Measurements from ENCODE around the gene IP6K1.
"Not testable (repeated sequence)": the region's sequence is repeated elsewhere in the genome, so short reads cannot be mapped to it uniquely, and the experiment has no call there.

IP6K1 gene

GRCh38 chr3:49706456-49707112 lies 79.8 kb downstream of the IP6K1 start:
- no peak for DNase-seq

DNA sequence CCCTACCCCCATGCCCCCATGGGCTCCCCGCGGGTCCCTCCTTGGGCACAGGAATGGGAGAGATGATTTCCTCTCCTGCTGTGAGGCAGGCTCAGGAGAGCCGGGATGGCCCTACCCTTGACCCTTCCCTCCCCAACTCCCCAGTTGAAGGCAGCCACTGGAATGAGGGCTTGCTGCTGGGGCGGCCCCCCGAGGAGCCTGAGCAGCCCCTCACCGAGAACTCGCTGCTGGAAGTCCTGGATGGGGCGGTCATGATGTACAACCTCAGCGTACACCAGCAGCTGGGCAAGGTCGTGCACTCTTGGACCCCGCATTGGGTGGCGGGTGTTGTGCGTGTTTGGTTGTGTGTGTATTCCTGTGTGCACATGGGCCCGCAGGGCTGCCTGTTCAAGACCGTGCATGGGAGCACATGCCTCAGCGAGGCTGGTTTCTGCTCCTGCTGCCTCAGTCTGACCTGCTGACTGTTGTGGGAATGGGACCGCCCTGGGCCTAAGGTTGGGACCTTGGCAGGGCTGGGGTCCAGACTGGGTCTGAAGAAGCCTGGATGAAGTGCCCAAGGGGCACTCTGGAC lies 80.9 kb downstream of the IP6K1 start:
- DNase-seq: no peak

GRCh38 chr3:49704629-49705028 lies 81.7 kb downstream of the IP6K1 start:
- DNase-seq: no peak

DNA sequence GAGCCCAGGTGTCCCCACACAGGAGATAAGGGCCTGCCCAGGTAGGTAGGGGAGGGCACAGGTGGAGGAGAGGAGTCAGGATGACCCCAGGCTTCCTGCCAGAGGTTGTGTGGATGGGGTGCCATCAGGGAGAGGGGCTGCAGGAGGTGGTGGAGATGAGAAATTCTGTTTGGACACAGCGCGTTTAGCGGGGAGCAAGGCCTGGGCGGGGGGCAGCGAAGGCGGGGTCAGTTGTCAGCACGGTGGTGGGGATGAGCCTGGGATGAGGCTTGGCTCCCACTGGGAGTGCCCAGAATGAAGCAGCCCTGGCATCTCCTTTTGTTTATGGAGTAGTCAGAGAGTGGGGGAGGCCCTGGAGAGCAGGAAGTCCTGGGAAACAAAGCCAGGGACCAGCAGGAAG lies 82.4 kb downstream of the IP6K1 start:
- no peak for DNase-seq

DNA sequence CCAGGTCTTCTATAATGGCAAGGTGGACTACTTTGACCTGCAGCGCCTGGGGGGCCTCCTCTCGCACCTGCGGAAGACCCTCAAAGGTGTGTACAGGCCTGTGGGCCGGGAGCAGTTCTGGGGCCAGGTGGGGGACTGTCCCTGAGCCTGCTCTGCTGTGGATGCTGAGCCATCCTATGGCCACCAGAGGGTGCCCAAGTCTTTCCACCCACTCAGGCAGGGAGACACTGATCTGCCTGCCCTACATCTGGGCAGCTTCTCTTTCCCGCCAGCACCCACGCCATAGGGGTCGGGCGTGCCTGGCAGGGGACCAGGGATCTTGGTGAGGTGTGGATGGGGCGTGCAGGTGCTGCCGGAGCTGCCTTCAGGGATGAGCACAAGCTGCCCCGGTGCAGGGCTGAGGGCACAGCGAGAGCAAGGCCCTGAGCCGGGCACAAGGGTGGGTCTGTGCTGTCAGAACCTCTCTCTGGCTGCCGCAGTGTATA lies 82.9 kb downstream of the IP6K1 start:
- DNase-seq: peak; percentile 74

GRCh38 chr3:49702672-49703071 lies 83.7 kb downstream of the IP6K1 start:
- no peak for DNase-seq

- DNase-seq: no peak
Measured at GRCh38 chr3:49701388-49702077, 84.8 kb downstream of the IP6K1 start.

DNA sequence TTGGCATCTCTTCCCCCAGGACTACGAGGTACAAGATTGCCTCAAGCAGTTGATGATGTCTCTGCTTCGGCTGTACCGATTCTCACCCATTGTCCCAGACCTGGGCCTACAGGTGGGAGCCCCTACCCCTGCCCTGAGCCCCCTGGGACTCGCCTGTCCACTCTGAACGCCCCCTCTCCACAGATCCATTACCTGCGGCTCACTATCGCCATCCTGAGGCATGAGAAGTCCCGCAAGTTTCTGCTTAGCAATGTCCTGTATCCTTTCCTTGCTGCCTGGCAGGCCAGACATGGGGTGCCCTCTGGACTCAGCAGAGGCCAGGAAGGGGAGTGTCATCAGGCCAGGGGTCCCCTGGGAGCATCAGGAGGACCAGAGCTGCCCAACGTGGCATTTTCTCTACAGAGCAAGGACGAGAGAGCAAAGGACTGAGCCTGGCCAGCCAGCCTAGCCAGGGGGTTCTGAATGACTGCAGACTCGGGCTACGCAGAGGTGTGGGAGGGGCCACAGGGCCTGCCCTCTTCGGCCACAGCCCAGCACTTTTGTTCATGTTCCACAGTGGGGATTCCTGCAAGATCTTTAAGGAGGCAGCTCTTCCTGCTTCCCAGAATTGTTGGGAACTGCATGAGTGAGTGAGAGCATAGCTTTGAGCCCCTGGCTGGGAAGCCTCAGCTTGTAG lies 85.8 kb downstream of the IP6K1 start:
- DNase-seq: no peak

DNA sequence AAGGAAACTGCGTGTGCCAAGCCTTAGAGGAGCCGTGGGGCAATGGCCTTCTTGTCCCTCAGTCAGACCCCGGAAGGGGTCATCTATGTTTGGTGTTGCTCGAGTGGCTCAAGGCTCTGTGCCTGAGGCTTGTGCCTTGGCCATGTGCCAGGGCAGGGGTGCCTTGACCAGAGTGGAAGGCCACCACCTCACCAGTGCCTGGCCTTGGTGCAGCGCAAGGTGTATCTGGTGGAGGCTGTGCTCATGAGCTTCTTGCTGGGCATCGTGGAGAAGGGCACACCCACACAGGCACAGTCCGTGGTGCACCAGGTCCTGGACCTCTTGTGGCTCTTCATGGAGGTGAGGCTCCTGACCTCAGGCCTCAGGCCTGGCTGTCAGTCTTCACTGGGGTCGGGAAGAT lies 86.3 kb downstream of the IP6K1 start:
- DNase-seq: no peak

DNA sequence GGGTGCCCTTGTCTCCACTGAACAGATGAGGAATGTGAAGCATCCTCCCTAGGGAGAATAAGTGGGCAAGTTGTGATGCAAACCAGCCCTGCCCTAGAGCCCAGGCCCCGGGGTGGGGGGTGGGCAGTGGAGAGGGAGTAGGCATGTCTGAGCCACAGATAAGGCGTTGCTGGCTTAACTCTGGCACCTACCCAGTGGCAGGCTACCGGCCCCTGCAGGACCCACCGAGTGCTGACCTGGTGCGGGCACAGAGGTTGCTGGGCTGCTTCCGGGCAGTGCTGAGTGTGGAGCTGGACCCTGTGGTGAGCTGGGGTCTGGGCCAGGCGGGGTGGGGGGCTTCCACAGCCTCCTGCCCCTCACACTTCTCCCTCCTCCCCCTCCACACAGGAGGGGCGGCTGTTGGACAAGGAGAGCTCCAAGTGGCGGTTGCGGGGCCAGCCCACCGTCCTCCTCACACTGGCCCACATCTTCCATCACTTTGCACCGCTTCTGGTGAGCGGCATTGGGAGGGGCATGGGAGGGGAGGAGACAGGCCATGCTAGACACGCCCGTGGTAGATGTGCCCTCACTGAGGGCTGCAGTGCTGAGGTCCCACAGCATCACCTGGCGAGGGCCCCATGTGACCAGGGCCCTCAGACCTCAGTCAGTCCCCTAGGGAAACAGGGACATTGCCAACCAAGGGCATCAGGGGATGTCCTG lies 86.9 kb downstream of the IP6K1 start:
- no peak for DNase-seq

GRCh38 chr3:49695350-49696015 lies 90.9 kb downstream of the IP6K1 start:
- DNase-seq: not testable (repeated sequence)

- DNase-seq: not testable (repeated sequence)
Measured at GRCh38 chr3:49694409-49695070, 91.8 kb downstream of the IP6K1 start.

DNA sequence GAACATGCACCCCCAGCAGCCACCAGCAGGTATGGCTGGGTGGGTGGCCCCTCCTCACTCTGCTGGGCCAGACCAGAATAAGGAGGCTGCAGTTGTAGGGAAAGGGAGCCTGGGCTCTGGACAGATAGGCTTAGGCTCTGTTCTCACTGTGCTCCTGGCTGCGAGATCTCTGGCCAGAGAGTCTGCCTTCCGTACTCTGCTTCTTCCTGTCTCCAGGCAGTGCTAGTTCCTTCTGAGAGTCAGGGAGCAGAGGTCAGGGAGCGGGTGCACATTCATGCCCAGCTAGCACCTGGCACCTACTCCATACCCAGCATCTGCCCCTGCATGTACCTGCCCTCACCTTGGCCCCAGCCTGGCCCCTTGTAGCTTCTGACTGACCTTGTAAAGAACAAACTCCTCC lies 94.9 kb downstream of the IP6K1 start:
- not testable (repeated sequence) for DNase-seq

- not testable (repeated sequence) for DNase-seq
Measured at GRCh38 chr3:49690856-49691255, 95.5 kb downstream of the IP6K1 start.

- DNase-seq: not testable (repeated sequence)
Measured at GRCh38 chr3:49689908-49690624, 96.3 kb downstream of the IP6K1 start.

DNA sequence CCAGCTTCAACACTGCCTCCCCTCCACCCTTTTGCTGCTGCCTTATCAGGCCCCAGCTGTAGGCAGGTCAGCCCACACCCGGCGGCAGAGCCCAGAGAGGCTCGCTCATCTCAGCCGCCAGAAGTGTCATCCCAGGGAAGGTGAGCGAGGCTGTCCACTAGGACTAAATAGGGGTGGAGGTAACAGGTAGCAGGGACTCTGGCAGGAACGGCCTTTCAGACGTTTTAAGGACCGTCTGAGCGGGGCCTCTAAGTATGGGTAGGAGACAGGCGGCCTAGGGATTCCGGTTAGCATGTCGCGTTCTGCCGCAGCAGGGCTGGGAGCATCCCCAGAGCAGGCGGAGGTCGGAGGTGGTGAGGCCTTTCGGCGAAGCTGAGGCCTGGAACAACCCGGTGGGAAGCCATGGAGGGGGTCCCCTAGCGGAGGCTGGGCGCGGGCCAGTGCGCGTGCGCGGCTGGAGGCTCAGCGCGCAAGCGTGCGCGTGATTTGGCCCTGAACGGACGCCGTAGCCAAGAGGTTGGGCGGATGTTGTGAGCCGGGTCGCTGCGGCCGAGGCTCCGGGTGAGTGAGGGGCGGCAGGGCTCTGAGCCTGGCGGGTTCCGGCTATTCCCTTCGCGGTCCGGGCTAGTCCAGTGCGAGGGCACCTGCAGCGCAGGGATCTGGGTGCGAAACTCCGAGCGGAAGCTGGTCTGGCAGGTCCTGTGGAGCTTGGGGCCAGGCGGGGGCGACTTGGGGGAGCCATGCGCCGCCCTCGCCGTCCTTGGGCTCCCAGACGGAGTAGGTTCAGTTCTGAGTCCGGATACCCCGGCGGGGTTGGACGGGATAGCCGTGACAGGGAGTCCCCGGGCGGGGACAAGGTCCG lies 97.1 kb downstream of the IP6K1 start, which contains the start of the genes MST1 and RNF123:
TSS of gene MST1 (minus strand) at position 429 of the 862 bp plus-strand sequence. CDS start 783 bp downstream, outside the sequence.
TSS of gene RNF123 (plus strand) at position 512 of the 862 bp plus-strand sequence. CDS start 1,609 bp downstream, outside the sequence.
- DNase-seq: peak; percentile 94

- not testable (repeated sequence) for DNase-seq
Measured at GRCh38 chr3:49688338-49689045, 97.8 kb downstream of the IP6K1 start.

DNA sequence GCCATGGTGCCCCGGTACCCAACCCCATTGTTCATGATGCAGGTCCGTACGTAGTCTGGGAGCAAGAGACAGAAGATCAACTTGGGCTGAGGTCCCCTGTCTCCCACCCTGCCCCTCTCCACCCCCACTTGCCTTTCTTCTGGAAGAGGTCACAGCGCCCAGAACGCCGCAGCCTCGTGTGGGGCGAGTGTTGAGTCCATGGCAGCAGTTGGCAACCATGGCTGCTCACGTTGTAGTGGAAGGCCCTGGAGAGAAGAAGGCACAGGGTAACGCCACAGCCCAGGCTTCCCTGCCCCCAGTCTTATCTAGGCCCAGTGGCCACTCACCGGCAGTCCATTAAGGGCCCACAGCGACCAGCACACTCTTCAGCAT lies 98.9 kb downstream of the IP6K1 start:
- DNase-seq: not testable (repeated sequence)
